Nephron progenitor cell (in vitro differentiated cells): ENCODE measurements around the gene NR0B1.
A peak's percentile ranks its signal among the peaks of the same experiment; 100 is the strongest.

Experiments used
- DNase-seq: peaks from one replicate; pipeline ENCODE4 v3.0.0; 2021
- H3K27ac Mint-ChIP-seq: 2 replicates; pipeline ENCODE4 v1.8.0; 2021; ENCODE audit warnings: mild to moderate bottlenecking, moderate library complexity, mixed read lengths
- H3K27me3 Mint-ChIP-seq: 2 replicates; pipeline ENCODE4 v1.8.0; 2021; ENCODE audit warnings: mild to moderate bottlenecking, low read depth, mixed read lengths; ENCODE audit not compliant: poor library complexity
- H3K36me3 Mint-ChIP-seq: 2 replicates; pipeline ENCODE4 v1.8.0; 2021; ENCODE audit warnings: low read depth, mixed read lengths
- H3K4me1 Mint-ChIP-seq: 2 replicates; pipeline ENCODE4 v1.8.0; 2021; ENCODE audit warnings: mixed read lengths
- H3K4me3 Mint-ChIP-seq: 2 replicates; pipeline ENCODE4 v1.8.0; 2021; ENCODE audit warnings: mild to moderate bottlenecking, moderate library complexity, mixed read lengths
- H3K9me3 Mint-ChIP-seq: 2 replicates; pipeline ENCODE4 v1.8.0; 2021; ENCODE audit warnings: mild to moderate bottlenecking, moderate library complexity, mixed read lengths
- CTCF ChIP-seq: fragments of 200-600 bp; sonication (generic); IDR thresholded peaks from 2 replicates; pipeline ENCODE4 v1.5.0; 2021; ENCODE audit warnings: antibody characterized with exemption

Gene NR0B1, protein sequence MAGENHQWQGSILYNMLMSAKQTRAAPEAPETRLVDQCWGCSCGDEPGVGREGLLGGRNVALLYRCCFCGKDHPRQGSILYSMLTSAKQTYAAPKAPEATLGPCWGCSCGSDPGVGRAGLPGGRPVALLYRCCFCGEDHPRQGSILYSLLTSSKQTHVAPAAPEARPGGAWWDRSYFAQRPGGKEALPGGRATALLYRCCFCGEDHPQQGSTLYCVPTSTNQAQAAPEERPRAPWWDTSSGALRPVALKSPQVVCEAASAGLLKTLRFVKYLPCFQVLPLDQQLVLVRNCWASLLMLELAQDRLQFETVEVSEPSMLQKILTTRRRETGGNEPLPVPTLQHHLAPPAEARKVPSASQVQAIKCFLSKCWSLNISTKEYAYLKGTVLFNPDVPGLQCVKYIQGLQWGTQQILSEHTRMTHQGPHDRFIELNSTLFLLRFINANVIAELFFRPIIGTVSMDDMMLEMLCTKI

DNA sequence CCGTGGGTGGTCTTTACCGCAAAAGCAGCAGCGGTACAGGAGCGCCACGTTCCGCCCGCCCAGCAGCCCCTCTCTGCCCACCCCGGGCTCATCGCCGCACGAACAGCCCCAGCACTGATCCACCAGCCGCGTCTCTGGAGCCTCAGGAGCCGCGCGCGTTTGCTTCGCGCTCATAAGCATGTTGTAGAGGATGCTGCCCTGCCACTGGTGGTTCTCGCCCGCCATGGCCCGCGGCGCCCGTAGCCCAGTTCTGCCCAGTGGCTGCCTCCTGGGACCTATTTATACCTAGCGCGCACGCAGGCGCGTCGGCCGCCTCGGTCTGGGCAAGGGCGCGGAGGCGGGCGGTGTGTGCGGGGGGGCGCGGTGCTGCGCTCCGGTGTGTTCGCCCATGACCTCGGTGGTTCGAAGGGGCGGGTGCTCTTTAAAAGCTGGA, at the start of gene NR0B1:
NR0B1 (minus strand) TSS at position 252 of the 433 bp plus-strand sequence; CDS start at position 225, 27 bp downstream.
- DNase-seq, result peak; percentile 50
- Mint-ChIP-seq H3K27ac (no peak within 1 kb of the TSS), H3K9me3 (no peaks in the 10 kb centered on the region), H3K36me3 (no peaks in the 10 kb centered on the region), H3K27me3 (peaks cover 57% of the 10 kb centered on the region), H3K4me3 (peak within 1 kb of the TSS; percentile 75), H3K4me1 (peaks cover 8% of the 10 kb centered on the region)
- TF ChIP-seq CTCF, result no peak

DNA sequence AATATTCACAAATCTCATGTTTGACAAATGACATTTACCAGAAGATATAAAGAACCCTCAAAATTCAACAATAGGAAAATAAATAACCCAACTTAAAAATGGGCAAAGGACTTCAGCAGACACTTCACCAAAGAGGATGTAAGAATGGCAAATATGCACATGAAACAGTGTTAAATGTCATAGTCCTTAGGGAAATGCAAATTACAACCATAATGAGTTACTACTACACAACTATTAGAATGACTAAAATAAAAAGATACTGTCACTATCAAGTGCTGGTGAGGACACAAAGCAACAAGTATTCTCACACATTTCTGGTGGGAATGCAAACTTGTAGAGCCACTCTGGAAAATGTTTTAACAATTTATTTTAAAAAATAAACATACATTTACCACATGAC, 40.8 kb upstream of the NR0B1 start:
- DNase-seq, result no peak
- H3K27ac Mint-ChIP-seq, result no peak overlapping the region
- H3K4me3 Mint-ChIP-seq, result no peak overlapping the region
- no peaks in the 10 kb centered on the region for H3K36me3 Mint-ChIP-seq
- TF ChIP-seq CTCF, result no peak
- peaks cover 2% of the 10 kb centered on the region for H3K27me3 Mint-ChIP-seq
- peaks cover 25% of the 10 kb centered on the region for H3K9me3 Mint-ChIP-seq
- no peaks in the 10 kb centered on the region for H3K4me1 Mint-ChIP-seq

- Mint-ChIP-seq H3K4me3 (no peak overlapping the region), H3K9me3 (no peaks in the 10 kb centered on the region), H3K27ac (no peak overlapping the region), H3K4me1 (no peaks in the 10 kb centered on the region), H3K36me3 (no peaks in the 10 kb centered on the region), H3K27me3 (no peaks in the 10 kb centered on the region)
- no peak for TF ChIP-seq CTCF
- no peak for DNase-seq
Measured at GRCh38 chrX:30343206-30343605, 34.0 kb upstream of the NR0B1 start.

- DNase-seq, result no peak
- H3K4me3 Mint-ChIP-seq, result no peak overlapping the region
- no peak overlapping the region for H3K27ac Mint-ChIP-seq
- no peaks in the 10 kb centered on the region for H3K27me3 Mint-ChIP-seq
- no peaks in the 10 kb centered on the region for H3K36me3 Mint-ChIP-seq
- no peaks in the 10 kb centered on the region for H3K9me3 Mint-ChIP-seq
- no peaks in the 10 kb centered on the region for H3K4me1 Mint-ChIP-seq
- no peak for TF ChIP-seq CTCF
Measured at GRCh38 chrX:30340753-30341152, 31.6 kb upstream of the NR0B1 start.

- H3K27me3 Mint-ChIP-seq, result no peaks in the 10 kb centered on the region
- no peaks in the 10 kb centered on the region for H3K36me3 Mint-ChIP-seq
- H3K4me1 Mint-ChIP-seq, result no peaks in the 10 kb centered on the region
- peaks cover 5% of the 10 kb centered on the region for H3K9me3 Mint-ChIP-seq
- H3K27ac Mint-ChIP-seq, result no peak overlapping the region
- no peak for TF ChIP-seq CTCF
- DNase-seq, result no peak
- H3K4me3 Mint-ChIP-seq, result no peak overlapping the region
Measured at GRCh38 chrX:30327762-30328161, 18.6 kb upstream of the NR0B1 start.

DNA sequence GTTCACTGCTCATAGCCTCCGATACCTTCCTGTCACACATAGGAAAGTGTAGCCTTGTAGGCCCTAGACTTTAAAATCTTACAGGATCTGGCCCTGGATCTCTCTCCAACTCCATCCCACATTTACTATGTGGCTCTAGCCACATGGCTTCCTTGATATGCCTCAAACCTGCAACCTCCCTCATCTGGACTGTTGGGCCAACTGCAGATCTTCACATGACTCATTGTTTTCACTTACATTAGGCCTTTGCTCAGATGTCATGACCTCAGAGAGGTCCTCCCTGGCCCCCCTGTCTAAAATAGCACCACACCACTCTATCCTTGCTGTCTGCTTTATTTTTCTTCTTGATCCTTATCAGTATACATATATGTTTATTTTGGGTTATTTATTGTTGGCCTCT, 8.1 kb upstream of the NR0B1 start:
- Mint-ChIP-seq H3K36me3 (no peaks in the 10 kb centered on the region), H3K9me3 (no peaks in the 10 kb centered on the region), H3K4me3 (no peak overlapping the region), H3K27me3 (peaks cover 13% of the 10 kb centered on the region), H3K4me1 (peaks cover 9% of the 10 kb centered on the region), H3K27ac (no peak overlapping the region)
- DNase-seq, result no peak
- TF ChIP-seq CTCF, result no peak
